GM06990 (cell line): ENCODE results near the gene TTC27.
"Not testable (repeated sequence)": the region's sequence is repeated elsewhere in the genome, so short reads cannot be mapped to it uniquely, and the experiment has no call there.

Experiments
- DNase-seq: peaks from one replicate; pipeline ENCODE4 v3.0.0-alpha.2; 2011; ENCODE audit not compliant: insufficient read length; ENCODE audit errors: extremely low read depth
- H3K27me3 ChIP-seq: replicated peaks from 2 replicates; pipeline ENCODE4 v1.6.0; 2011; ENCODE audit warnings: low read length; ENCODE audit not compliant: control insufficient read depth, insufficient read depth
- H3K36me3 ChIP-seq: 2 replicates; pipeline ENCODE4 v1.5.1; 2011; ENCODE audit warnings: low read length; ENCODE audit not compliant: control insufficient read depth, insufficient read depth
- H3K4me3 ChIP-seq: replicated peaks from 2 replicates; pipeline ENCODE4 v1.5.1; 2011; ENCODE audit warnings: low read depth, mild to moderate bottlenecking, control low read depth, low read length
- CTCF ChIP-seq: IDR thresholded peaks from 2 replicates; pipeline ENCODE4 v1.5.1; 2011; ENCODE audit warnings: low read length, control low read depth, mild to moderate bottlenecking, inconsistent platforms; ENCODE audit not compliant: insufficient read depth, poor library complexity, severe bottlenecking

The TTC27 gene

GRCh38 chr2:32727157-32727556 is 99.3 kb downstream of the TTC27 start:
- TF ChIP-seq CTCF: no peak
- H3K36me3 ChIP-seq: no peaks in the 10 kb centered on the region
- no peak overlapping the region for H3K4me3 ChIP-seq
- H3K27me3 ChIP-seq: no peaks in the 10 kb centered on the region
- DNase-seq: no peak

GRCh38 chr2:32730958-32731357 is 103.1 kb downstream of the TTC27 start:
- DNase-seq, H3K36me3 ChIP-seq, H3K4me3 ChIP-seq: not testable (repeated sequence)

GRCh38 chr2:32732120-32732519 is 104.3 kb downstream of the TTC27 start:
- Histone ChIP-seq H3K4me3 (no peak overlapping the region), H3K27me3 (no peaks in the 10 kb centered on the region), H3K36me3 (no peaks in the 10 kb centered on the region)
- TF ChIP-seq CTCF: no peak
- no peak for DNase-seq

More at GRCh38 chr2:32730958-32731357, 103.1 kb downstream of the TTC27 start:
- H3K27me3 ChIP-seq: not testable (repeated sequence)

- TF ChIP-seq CTCF: no peak
- DNase-seq: no peak
- Histone ChIP-seq H3K36me3 (no peaks in the 10 kb centered on the region), H3K27me3 (no peaks in the 10 kb centered on the region), H3K4me3 (no peak overlapping the region)
These were observed 105.1 kb downstream of the TTC27 start for GRCh38 chr2:32732912-32733472.

- H3K36me3 ChIP-seq: no peaks in the 10 kb centered on the region
- DNase-seq: no peak
- TF ChIP-seq CTCF: no peak
These were observed 107.5 kb downstream of the TTC27 start for GRCh38 chr2:32735348-32735747.

GRCh38 chr2:32738939-32739338 is 111.1 kb downstream of the TTC27 start:
- H3K36me3 ChIP-seq: no peaks in the 10 kb centered on the region
- no peak for DNase-seq
- no peak for TF ChIP-seq CTCF
- no peak overlapping the region for H3K4me3 ChIP-seq
- no peaks in the 10 kb centered on the region for H3K27me3 ChIP-seq

More at GRCh38 chr2:32735348-32735747, 107.5 kb downstream of the TTC27 start:
- H3K4me3 ChIP-seq: no peak overlapping the region
- no peaks in the 10 kb centered on the region for H3K27me3 ChIP-seq
